ENCODE data around the gene CYTH3. TPM values are rescaled to one million over a fixed set of nuclear protein-coding genes. Genes with fewer than 3 reads are reported as not detected.

The CYTH3 gene
- total and polyA plus RNA-seq, 2 of the 8 experiments (the other 6 are each of a cell fraction or from before 2014, with no cell fraction given) = 10.3 to 11.9 TPM

DNA sequence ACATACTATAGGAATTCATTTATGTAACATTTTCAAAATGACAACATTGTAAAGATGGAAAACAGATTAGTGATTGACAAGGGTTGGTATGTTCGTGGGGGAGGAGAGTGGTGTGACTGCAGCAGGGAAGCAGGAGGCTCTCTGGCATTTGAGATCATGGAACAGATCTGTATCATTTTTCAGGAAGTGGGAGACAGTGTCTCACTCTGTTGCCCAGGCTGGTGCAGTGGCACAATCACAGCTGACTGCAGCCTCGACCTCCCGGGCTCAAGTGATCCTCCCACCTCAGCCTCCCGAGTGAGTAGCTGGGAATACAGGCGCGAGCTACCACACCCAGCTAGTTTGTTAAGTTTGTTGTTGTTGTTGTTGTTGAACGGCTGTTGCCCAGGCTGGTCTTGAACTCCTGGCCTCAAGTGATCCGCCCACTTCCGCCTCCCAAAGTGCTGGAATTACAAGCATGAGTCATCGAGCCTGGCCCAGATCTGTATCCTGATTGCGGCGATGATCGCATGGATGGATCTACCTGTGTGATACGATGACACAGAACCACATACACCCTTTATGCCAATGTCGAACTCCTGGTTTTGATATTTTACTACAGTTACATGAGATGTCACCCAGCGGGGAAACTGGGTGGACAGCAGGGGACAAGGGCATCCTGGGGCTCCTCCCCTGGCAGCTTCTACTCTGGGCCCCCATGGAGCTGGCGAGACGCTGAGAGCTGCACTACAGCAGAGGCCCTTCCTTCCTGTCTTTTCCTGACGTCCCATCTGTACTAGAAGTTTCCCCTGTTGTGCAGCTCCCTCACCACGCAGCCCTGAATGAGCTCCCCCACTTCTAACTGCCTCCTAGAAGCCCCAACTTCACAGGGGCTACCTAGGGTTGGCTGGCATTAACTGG is 12.3 kb upstream of the CYTH3 start:
- Histone ChIP-seq H2AFZ (ENCODE audit: low read length) (no peak overlapping the region), H2BK15ac (ENCODE audit: low read length) (peak overlapping the region; percentile 61; the same call in 1 of the 2 replicates), H3K27ac (ENCODE audit: low read depth, low read length) (no peak overlapping the region), H3K27me3 (replicated peaks in 1 of 4; ENCODE audit: control insufficient read depth in 3 of 4, extremely low read depth in 1 of 4, insufficient read depth in 3 of 4, low read length in 3 of 4) (no peaks in the 10 kb centered on the region), H3K56ac (replicated peaks; ENCODE audit: insufficient read length, low read depth, low read length) (no peak overlapping the region), H3K4me3 (ENCODE audit: extremely low read depth in 1 of 4, insufficient read depth in 2 of 4, low read depth in 3 of 4, low read length in 4 of 4) (no peak overlapping the region), H3K9me3 (ENCODE audit: insufficient read depth in 2 of 2, low read depth in 1 of 2, low read length in 1 of 2) (no peaks in the 10 kb centered on the region; a peak in 1 of 4 replicates), H3K4ac (replicated peaks; ENCODE audit: insufficient read length, low read depth, low read length) (no peak overlapping the region), H2BK12ac (ENCODE audit: low read depth, low read length) (no peak overlapping the region), H3K79me1 (ENCODE audit: low read depth, low read length) (no peaks in the 10 kb centered on the region), H3K36me3 (ENCODE audit: control insufficient read depth in 2 of 4, insufficient read depth in 4 of 4, low read length in 3 of 4) (no peaks in the 10 kb centered on the region), H2AK5ac (ENCODE audit: low read depth, low read length) (no peak overlapping the region), H4K91ac (replicated peaks; ENCODE audit: insufficient read length, low read length) (no peak overlapping the region), H3K23ac (ENCODE audit: insufficient read length) (no peak overlapping the region), H3K23me2 (ENCODE audit: low read depth, low read length) (peaks cover 2% of the 10 kb centered on the region; the same call in 1 of the 2 replicates), H3K4me2 (ENCODE audit: insufficient read depth in 1 of 2, low read depth in 2 of 2, low read length in 2 of 2) (no peak overlapping the region), H2BK120ac (replicated peaks; ENCODE audit: low read depth, low read length) (no peak overlapping the region), H2BK20ac (ENCODE audit: low read length) (no peak overlapping the region), H2BK5ac (ENCODE audit: low read depth, low read length) (no peak overlapping the region), H3K9ac (replicated peaks in 1 of 4; ENCODE audit: extremely low read depth in 1 of 4, low read depth in 3 of 4, low read length in 3 of 4) (no peak overlapping the region; a peak in 1 of 7 replicates), H4K8ac (ENCODE audit: extremely low read depth, insufficient read depth, low read length) (no peak overlapping the region), H3K79me2 (ENCODE audit: control insufficient read depth in 1 of 2, insufficient read depth in 2 of 2, low read length in 2 of 2) (no peaks in the 10 kb centered on the region), H3K14ac (ENCODE audit: insufficient read length) (no peak overlapping the region), H3K18ac (ENCODE audit: extremely low read depth, low read length) (no peak overlapping the region), H3K4me1 (replicated peaks in 1 of 4; ENCODE audit: control insufficient read depth in 3 of 4, insufficient read depth in 4 of 4, low read length in 3 of 4) (no peaks in the 10 kb centered on the region), H4K20me1 (replicated peaks in 1 of 2; ENCODE audit: control insufficient read depth in 1 of 2, insufficient read depth in 2 of 2, low read length in 2 of 2) (no peaks in the 10 kb centered on the region), H4K5ac (ENCODE audit: insufficient read length, low read depth, low read length) (no peak overlapping the region)
- ChIA-PET CTCF (ENCODE audit: partially characterized antibody) (interaction anchor here (1.0 to 2.2 kb wide), 4 partner anchors 10 to 124 kb away, joined by 3 to 9 read pairs (median 4); no protein-coding TSS in a partner anchor), POLR2A (ENCODE audit: partially characterized antibody) (interaction anchor here (0.5 to 1.5 kb wide), 2 partner anchors 15 to 221 kb away, joined by 3 to 5 read pairs; no protein-coding TSS in a partner anchor)
- DNase-seq (ENCODE audit: low read depth in 1 of 2, low spot score in 2 of 2) (no peak), FAIRE-seq (no peak)
- 91% methylated on average over 20 of the region's 20 CpGs; no CpG with 5 or more reads in 1 of the 2 experiments for WGBS, 2 experiments (ENCODE audit: extremely low coverage in 1 of 2, insufficient coverage in 1 of 2, insufficient read length in 1 of 2, insufficient replicate concordance in 2 of 2, low coverage in 1 of 2, low lambda C conversion rate in 2 of 2, missing lambda C conversion rate in 1 of 2)
- TF ChIP-seq SIN3A (conservative IDR thresholded peaks at IDR 0.05 in 1 of 2, IDR thresholded peaks at IDR 0.05 in 1 of 2; ENCODE audit: low read depth in 1 of 2, low read length in 2 of 2) (no peak), SP1 (IDR thresholded peaks at IDR 0.05; ENCODE audit: low read depth, low read length) (no peak), SP2 (IDR thresholded peaks at IDR 0.05; ENCODE audit: low read length) (no peak), KDM4A (IDR thresholded peaks at IDR 0.05; ENCODE audit: low read depth, low read length, severe bottlenecking) (no peak), SRF (IDR thresholded peaks at IDR 0.05; ENCODE audit: low read depth, low read length) (no peak), CBX8 (IDR thresholded peaks at IDR 0.05; ENCODE audit: borderline replicate concordance, low read depth, low read length) (no peak), CHD1 (IDR thresholded peaks at IDR 0.05; ENCODE audit: low read depth, low read length) (no peak), MAFK (IDR thresholded peaks at IDR 0.05; ENCODE audit: low read depth, low read length) (no peak), EZH2 (IDR thresholded peaks at IDR 0.05; ENCODE audit: low read depth, low read length, severe bottlenecking) (no peak), YY1 (IDR thresholded peaks at IDR 0.05; ENCODE audit: low read depth, low read length) (no peak), TAF7 (optimal IDR thresholded peaks at IDR 0.05; ENCODE audit: borderline replicate concordance, low read depth, low read length) (no peak), EGR1 (IDR thresholded peaks at IDR 0.05; ENCODE audit: borderline replicate concordance, low read depth, low read length) (no peak)

Measured in H1 (cell line).